NCI-H526 (cell line): ENCODE measurements around the gene PPIA.
"Not testable (repeated sequence)": the region's sequence is repeated elsewhere in the genome, so short reads cannot be mapped to it uniquely, and the experiment has no call there.

Experiments used
- DNase-seq, 2 experiments: peaks; one replicate each; lab custom pipeline; 2025; lab: John Stamatoyannopoulos, UW

Gene PPIA

GRCh38 chr7:44787762-44788161 is 8.7 kb upstream of the PPIA start:
- no peak for DNase-seq

- no peak for DNase-seq
These were observed 6.5 kb upstream of the PPIA start for GRCh38 chr7:44789990-44790389.

- DNase-seq: no peak
These were observed 4.9 kb upstream of the PPIA start for GRCh38 chr7:44791278-44792219.

GRCh38 chr7:44793919-44794318 is 2.6 kb upstream of the PPIA start:
- no peak for DNase-seq

- no peak for DNase-seq
These were observed 2.1 kb upstream of the PPIA start for GRCh38 chr7:44794331-44794730.

- DNase-seq: peak; percentile 65 to 89
These were observed 412 bp upstream of the PPIA start for GRCh38 chr7:44796034-44796503.

- DNase-seq: peak; percentile 39 to 81
These were observed 1.1 kb downstream of the PPIA start for GRCh38 chr7:44797329-44798258.

- no peak for DNase-seq
These were observed 2.3 kb downstream of the PPIA start for GRCh38 chr7:44798649-44799305.

GRCh38 chr7:44799939-44800338 is 3.5 kb downstream of the PPIA start:
- no peak for DNase-seq

GRCh38 chr7:44801890-44802289 is 5.4 kb downstream of the PPIA start:
- no peak for DNase-seq

GRCh38 chr7:44802418-44803025 is 6.0 kb downstream of the PPIA start:
- DNase-seq: no peak

GRCh38 chr7:44803828-44804519 is 7.5 kb downstream of the PPIA start:
- DNase-seq: not testable (repeated sequence)

- DNase-seq: no peak
These were observed 9.5 kb downstream of the PPIA start for GRCh38 chr7:44805950-44806349.

GRCh38 chr7:44808914-44809393 is 12.5 kb downstream of the PPIA start:
- DNase-seq: no peak

- DNase-seq: no peak
These were observed 14.6 kb downstream of the PPIA start for GRCh38 chr7:44811093-44811492.

GRCh38 chr7:44811571-44811970 is 15.1 kb downstream of the PPIA start:
- DNase-seq: no peak

- no peak for DNase-seq
These were observed 18.4 kb downstream of the PPIA start for GRCh38 chr7:44814919-44815318.

GRCh38 chr7:44819292-44819691 is 22.8 kb downstream of the PPIA start:
- no peak for DNase-seq

- no peak for DNase-seq
These were observed 26.8 kb downstream of the PPIA start for GRCh38 chr7:44823255-44823781.

GRCh38 chr7:44824894-44825526 is 28.5 kb downstream of the PPIA start:
- no peak for DNase-seq
